Adrenal gland (tissue), 5 donors: Measurements from ENCODE around the gene CACYBP.

Experiments
- POLR2A ChIP-seq, 2 donors: fragments of 450-650 bp; IDR thresholded peaks; one replicate each; pipeline ENCODE4 v1.6.1; 2017; ENCODE audit warnings: antibody characterized with exemption in 2 of 2, mild to moderate bottlenecking in 2 of 2, moderate library complexity in 1 of 2
- TF ChIP-seq, protein P1 (sequence below), 6 experiments: fragments of 450-650 bp in 4 of 6; fragments of 200-600 bp in 2 of 6; sonication (generic) in 1 of 6; IDR thresholded peaks; 1 replicate in 5 of 6; 2 replicates in 1 of 6; pipeline versions ENCODE4 v1.5.1 to v1.8.0; 2016 to 2021; ENCODE audit warnings: antibody characterized with exemption in 6 of 6, mild to moderate bottlenecking in 2 of 6, moderate library complexity in 1 of 6
- donor health status: DM: no; HTN: no; CAD: no.

GRCh38 chr1:174998569-174999215, 1.1 kb upstream of the CACYBP start:
- TF ChIP-seq, protein P1, sequence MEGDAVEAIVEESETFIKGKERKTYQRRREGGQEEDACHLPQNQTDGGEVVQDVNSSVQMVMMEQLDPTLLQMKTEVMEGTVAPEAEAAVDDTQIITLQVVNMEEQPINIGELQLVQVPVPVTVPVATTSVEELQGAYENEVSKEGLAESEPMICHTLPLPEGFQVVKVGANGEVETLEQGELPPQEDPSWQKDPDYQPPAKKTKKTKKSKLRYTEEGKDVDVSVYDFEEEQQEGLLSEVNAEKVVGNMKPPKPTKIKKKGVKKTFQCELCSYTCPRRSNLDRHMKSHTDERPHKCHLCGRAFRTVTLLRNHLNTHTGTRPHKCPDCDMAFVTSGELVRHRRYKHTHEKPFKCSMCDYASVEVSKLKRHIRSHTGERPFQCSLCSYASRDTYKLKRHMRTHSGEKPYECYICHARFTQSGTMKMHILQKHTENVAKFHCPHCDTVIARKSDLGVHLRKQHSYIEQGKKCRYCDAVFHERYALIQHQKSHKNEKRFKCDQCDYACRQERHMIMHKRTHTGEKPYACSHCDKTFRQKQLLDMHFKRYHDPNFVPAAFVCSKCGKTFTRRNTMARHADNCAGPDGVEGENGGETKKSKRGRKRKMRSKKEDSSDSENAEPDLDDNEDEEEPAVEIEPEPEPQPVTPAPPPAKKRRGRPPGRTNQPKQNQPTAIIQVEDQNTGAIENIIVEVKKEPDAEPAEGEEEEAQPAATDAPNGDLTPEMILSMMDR (IDR thresholded peaks at IDR 0.05), result peak; percentile 46 to 82 (median 70)
- no peak for TF ChIP-seq POLR2A (IDR thresholded peaks at IDR 0.05)
